Skeletal muscle tissue (tissue), 4 donors: Measurements from ENCODE around the gene SYT2. TPM values are rescaled to one million over a fixed set of nuclear protein-coding genes. Genes with fewer than 3 reads are reported as not detected.

ENCODE experiments used
- H3K27ac ChIP-seq: one replicate; pipeline ENCODE4 v1.7.0; 2013; ENCODE audit warnings: mild to moderate bottlenecking, low read depth, low read length, inconsistent platforms
- H3K27me3 ChIP-seq, 3 donors: one replicate each; pipeline ENCODE4 v1.7.0; 2013; ENCODE audit warnings: low read length in 3 of 3; ENCODE audit not compliant: control insufficient read depth in 3 of 3, insufficient read depth in 3 of 3
- H3K36me3 ChIP-seq, 3 donors: one replicate each; pipeline ENCODE4 v1.7.0; 2013; ENCODE audit warnings: low read length in 3 of 3; ENCODE audit not compliant: control insufficient read depth in 3 of 3, insufficient read depth in 3 of 3
- H3K4me1 ChIP-seq, 3 donors: one replicate each; pipeline ENCODE4 v1.7.0; 2013; ENCODE audit warnings: low read length in 3 of 3, mild to moderate bottlenecking in 3 of 3; ENCODE audit not compliant: control insufficient read depth in 3 of 3, insufficient read depth in 3 of 3
- H3K4me3 ChIP-seq, 3 donors: one replicate each; pipeline ENCODE4 v1.7.0; 2013; ENCODE audit warnings: low read length in 3 of 3
- H3K9ac ChIP-seq, 3 donors: one replicate each; pipeline ENCODE4 v1.7.0; 2013; ENCODE audit warnings: low read length in 3 of 3, mild to moderate bottlenecking in 3 of 3, moderate library complexity in 2 of 3, low read depth in 1 of 3
- H3K9me3 ChIP-seq, 3 donors: one replicate each; pipeline ENCODE4 v1.7.0; 2013; ENCODE audit warnings: low read length in 3 of 3; ENCODE audit not compliant: control insufficient read depth in 3 of 3
- total RNA-seq: library from RNA; depleted of rRNA; stranded (reverse); fragments of >200 nt; gene quantifications from one replicate; pipeline ENCODE4 v1.2.3, GENCODE V29; 2014
- donor health status: Osteomylitis.

SYT2 gene
- total RNA-seq, 1 donor from 2014 or later: under 0.01 TPM

- Histone ChIP-seq H3K36me3 (peaks cover 0 to 7% (median 2%) of the 10 kb centered on the region in 3 donors), H3K4me1 (peaks cover 35 to 65% (median 55%) of the 10 kb centered on the region in 3 donors), H3K27me3 (no peaks in the 10 kb centered on the region), H3K4me3 (no peak overlapping the region), H3K27ac (no peak overlapping the region), H3K9me3 (no peaks in the 10 kb centered on the region), H3K9ac (no peak overlapping the region)
Measured at GRCh38 chr1:202591515-202591914, 118.7 kb downstream of the SYT2 start.

GRCh38 chr1:202590975-202591411 is 119.3 kb downstream of the SYT2 start:
- Histone ChIP-seq H3K9ac (peak overlapping the region in 1 of 3 donors; percentile 47), H3K27ac (no peak overlapping the region), H3K36me3 (peaks cover 0 to 7% (median 2%) of the 10 kb centered on the region in 3 donors), H3K27me3 (no peaks in the 10 kb centered on the region), H3K4me1 (peaks cover 40 to 70% (median 60%) of the 10 kb centered on the region in 3 donors), H3K9me3 (no peaks in the 10 kb centered on the region), H3K4me3 (no peak overlapping the region)

- peaks cover 0 to 7% (median 2%) of the 10 kb centered on the region in 3 donors for H3K36me3 ChIP-seq
- H3K9ac ChIP-seq: peak overlapping the region in 1 of 3 donors; percentile 68
- no peaks in the 10 kb centered on the region for H3K9me3 ChIP-seq
- H3K27ac ChIP-seq: peak overlapping the region; percentile 89
- peaks cover 45 to 75% (median 64%) of the 10 kb centered on the region in 3 donors for H3K4me1 ChIP-seq
- H3K4me3 ChIP-seq: no peak overlapping the region
- no peaks in the 10 kb centered on the region for H3K27me3 ChIP-seq
Measured at GRCh38 chr1:202590126-202590525, 120.1 kb downstream of the SYT2 start.

- H3K36me3 ChIP-seq: peaks cover 2 to 12% (median 2%) of the 10 kb centered on the region in 3 donors
- peaks cover 45 to 75% (median 64%) of the 10 kb centered on the region in 3 donors for H3K4me1 ChIP-seq
- H3K9ac ChIP-seq: peak overlapping the region; percentile 35 to 71 (median 68)
- no peaks in the 10 kb centered on the region for H3K9me3 ChIP-seq
- peak overlapping the region; percentile 89 for H3K27ac ChIP-seq
- H3K27me3 ChIP-seq: no peaks in the 10 kb centered on the region
- peak overlapping the region in 1 of 3 donors; percentile 57 for H3K4me3 ChIP-seq
Measured at GRCh38 chr1:202589190-202589930, 120.9 kb downstream of the SYT2 start.

GRCh38 chr1:202588503-202589189 is 121.6 kb downstream of the SYT2 start:
- peaks cover 45 to 73% (median 57%) of the 10 kb centered on the region in 3 donors for H3K4me1 ChIP-seq
- no peaks in the 10 kb centered on the region for H3K27me3 ChIP-seq
- no peaks in the 10 kb centered on the region for H3K9me3 ChIP-seq
- H3K9ac ChIP-seq: peak overlapping the region in 1 of 3 donors; percentile 27
- H3K36me3 ChIP-seq: peaks cover 3 to 7% (median 3%) of the 10 kb centered on the region in 3 donors
- H3K4me3 ChIP-seq: peak overlapping the region in 1 of 3 donors; percentile 1
- H3K27ac ChIP-seq: peak overlapping the region; percentile 89

GRCh38 chr1:202587859-202588485 is 122.3 kb downstream of the SYT2 start:
- Histone ChIP-seq H3K27ac (peak overlapping the region; percentile 89), H3K9me3 (no peaks in the 10 kb centered on the region), H3K4me3 (no peak overlapping the region), H3K4me1 (peaks cover 42 to 66% (median 54%) of the 10 kb centered on the region in 3 donors), H3K9ac (no peak overlapping the region), H3K36me3 (peaks cover 3 to 8% (median 7%) of the 10 kb centered on the region in 3 donors), H3K27me3 (no peaks in the 10 kb centered on the region)

- Histone ChIP-seq H3K9me3 (no peaks in the 10 kb centered on the region), H3K4me3 (no peak overlapping the region), H3K4me1 (peaks cover 40 to 56% (median 50%) of the 10 kb centered on the region in 3 donors), H3K27me3 (no peaks in the 10 kb centered on the region), H3K27ac (peak overlapping the region; percentile 89), H3K36me3 (peaks cover 5 to 12% (median 9%) of the 10 kb centered on the region in 3 donors), H3K9ac (no peak overlapping the region)
Measured at GRCh38 chr1:202586871-202587270, 123.4 kb downstream of the SYT2 start.

GRCh38 chr1:202586018-202586821 is 124.0 kb downstream of the SYT2 start:
- H3K9me3 ChIP-seq: no peaks in the 10 kb centered on the region
- H3K36me3 ChIP-seq: peaks cover 9 to 18% (median 13%) of the 10 kb centered on the region in 3 donors
- no peak overlapping the region for H3K4me3 ChIP-seq
- peak overlapping the region; percentile 50 for H3K27ac ChIP-seq
- H3K27me3 ChIP-seq: no peaks in the 10 kb centered on the region
- no peak overlapping the region for H3K9ac ChIP-seq
- H3K4me1 ChIP-seq: peaks cover 40 to 50% (median 44%) of the 10 kb centered on the region in 3 donors

GRCh38 chr1:202585590-202585933 is 124.7 kb downstream of the SYT2 start:
- Histone ChIP-seq H3K4me3 (no peak overlapping the region), H3K4me1 (peaks cover 41 to 44% (median 44%) of the 10 kb centered on the region in 3 donors), H3K36me3 (peaks cover 15 to 24% (median 19%) of the 10 kb centered on the region in 3 donors), H3K9me3 (no peaks in the 10 kb centered on the region), H3K27me3 (no peaks in the 10 kb centered on the region), H3K9ac (no peak overlapping the region), H3K27ac (peak overlapping the region; percentile 50)
